Right atrium auricular region (tissue), 2 donors: ENCODE results near the gene LSMEM2. TPM values are rescaled to one million over a fixed set of nuclear protein-coding genes. Genes with fewer than 3 reads are reported as not detected.

Experiments
- DNase-seq: peaks from one replicate; pipeline ENCODE4 v3.0.0-alpha.2; 2019; ENCODE audit warnings: low spot score
- H3K27ac ChIP-seq, 2 donors: fragments of 200-600 bp; sonication (generic); 1 replicate in 1 of 2; 2 replicates in 1 of 2; pipeline ENCODE4 v1.5.1; 2016 to 2019
- H3K27me3 ChIP-seq, 2 donors: fragments of 200-600 bp; sonication (generic); one replicate each; pipeline versions ENCODE4 v1.5.1 to v1.6.0; 2017 to 2019
- H3K36me3 ChIP-seq: fragments of 200-600 bp; sonication (generic); one replicate; pipeline ENCODE4 v1.5.1; 2016
- H3K4me1 ChIP-seq, 2 donors: fragments of 200-600 bp; sonication (generic); one replicate each; pipeline versions ENCODE4 v1.5.1 to v1.6.0; 2017 to 2019
- H3K4me3 ChIP-seq, 2 donors: fragments of 200-600 bp; sonication (generic); 1 replicate in 1 of 2; 2 replicates in 1 of 2; pipeline ENCODE4 v1.5.1; 2017 to 2019; ENCODE audit warnings: mild to moderate bottlenecking in 1 of 2, moderate library complexity in 1 of 2
- H3K9me3 ChIP-seq, 2 donors: fragments of 200-600 bp; sonication (generic); one replicate each; pipeline ENCODE4 v1.5.1; 2019
- CTCF ChIP-seq, 2 donors: fragments of 200-600 bp; sonication (generic); IDR thresholded peaks; one replicate each; pipeline ENCODE4 v1.5.1; 2019; ENCODE audit warnings: antibody characterized with exemption in 2 of 2
- total RNA-seq, 2 donors: library from RNA; depleted of rRNA; stranded (reverse); fragments of >200 nt; gene quantifications; one replicate each; pipeline ENCODE4 v1.1.0, GENCODE V29; 2016

LSMEM2 gene
- total RNA-seq, 2 donors from 2014 or later, result 9.0 to 10.6 TPM

GRCh38 chr3:50333744-50334328 is 54.9 kb downstream of the LSMEM2 start:
- peak overlapping the region; percentile 99 for H3K27ac ChIP-seq
- no peaks in the 10 kb centered on the region for H3K27me3 ChIP-seq
- peaks cover 39% of the 10 kb centered on the region for H3K36me3 ChIP-seq
- peak; percentile 93 for DNase-seq
- no peaks in the 10 kb centered on the region for H3K9me3 ChIP-seq
- TF ChIP-seq CTCF (IDR thresholded peaks at IDR 0.05), result no peak
- peaks cover 0 to 65% of the 10 kb centered on the region in 2 donors for H3K4me1 ChIP-seq
- H3K4me3 ChIP-seq, result peak overlapping the region; percentile 10 to 90

GRCh38 chr3:50334339-50335075 is 55.6 kb downstream of the LSMEM2 start:
- peak overlapping the region; percentile 99 for H3K27ac ChIP-seq
- peak overlapping the region in 1 of 2 donors; percentile 90 for H3K4me3 ChIP-seq
- H3K36me3 ChIP-seq, result peaks cover 36% of the 10 kb centered on the region
- no peaks in the 10 kb centered on the region for H3K27me3 ChIP-seq
- H3K9me3 ChIP-seq, result no peaks in the 10 kb centered on the region
- H3K4me1 ChIP-seq, result peaks cover 0 to 67% of the 10 kb centered on the region in 2 donors
- no peak for TF ChIP-seq CTCF (IDR thresholded peaks at IDR 0.05)
- DNase-seq, result no peak

- H3K4me3 ChIP-seq, result peak overlapping the region; percentile 63 to 90
- TF ChIP-seq CTCF (IDR thresholded peaks at IDR 0.05), result no peak
- H3K4me1 ChIP-seq, result peaks cover 0 to 87% of the 10 kb centered on the region in 2 donors
- H3K27ac ChIP-seq, result peak overlapping the region; percentile 99
- peaks cover 15% of the 10 kb centered on the region for H3K36me3 ChIP-seq
- no peaks in the 10 kb centered on the region for H3K9me3 ChIP-seq
- no peaks in the 10 kb centered on the region for H3K27me3 ChIP-seq
- no peak for DNase-seq
Observed at GRCh38 chr3:50336452-50337174, 57.7 kb downstream of the LSMEM2 start.

- Histone ChIP-seq H3K4me1 (peaks cover 0 to 83% of the 10 kb centered on the region in 2 donors), H3K27me3 (no peaks in the 10 kb centered on the region), H3K9me3 (no peaks in the 10 kb centered on the region), H3K4me3 (peak overlapping the region; percentile 63 to 90), H3K27ac (peak overlapping the region; percentile 99), H3K36me3 (peaks cover 7% of the 10 kb centered on the region)
- DNase-seq, result peak; percentile 100
- TF ChIP-seq CTCF (IDR thresholded peaks at IDR 0.05), result no peak
Observed at GRCh38 chr3:50337175-50337861, 58.4 kb downstream of the LSMEM2 start.

Other genes starting within 250 kb of the LSMEM2 start
- gene RBM5, start 190.2 kb upstream of the LSMEM2 start, total RNA-seq, result 10 to 100 TPM; 58.7 to 75.8 TPM
- 10 to 100 TPM in 1 of 2 donors, 1 to 10 TPM in 1; 6.3 to 18.7 TPM for gene SEMA3F, start 123.8 kb upstream of the LSMEM2 start, total RNA-seq
- not detected for gene GNAT1, start 87.5 kb upstream of the LSMEM2 start, total RNA-seq
- 1 to 10 TPM; 2.4 to 7.9 TPM for gene SLC38A3, start 73.8 kb upstream of the LSMEM2 start, total RNA-seq
- gene GNAI2, start 42.9 kb upstream of the LSMEM2 start, total RNA-seq, result 100 to 1,000 TPM in 1 of 2 donors, 10 to 100 TPM in 1; 72.1 to 127 TPM
- gene SEMA3B, start 9.9 kb upstream of the LSMEM2 start, total RNA-seq, result 10 to 100 TPM; 15.4 to 20.0 TPM
- gene IFRD2, start 13.3 kb downstream of the LSMEM2 start, total RNA-seq, result 10 to 100 TPM; 51.0 to 58.5 TPM
- gene HYAL3, start 20.3 kb downstream of the LSMEM2 start, total RNA-seq, result 1 to 10 TPM in 1 of 2 donors, under 1 TPM in 1; 0.74 to 3.5 TPM
- 10 to 100 TPM in 1 of 2 donors, 1 to 10 TPM in 1; 9.0 to 10.7 TPM for gene NAA80, start 20.3 kb downstream of the LSMEM2 start, total RNA-seq
- 10 to 100 TPM; 38.1 to 40.8 TPM for gene HYAL1, start 24.5 kb downstream of the LSMEM2 start, total RNA-seq
- gene HYAL2, start 43.7 kb downstream of the LSMEM2 start, total RNA-seq, result 100 to 1,000 TPM; 129 to 198 TPM
- gene TUSC2, start 49.1 kb downstream of the LSMEM2 start, total RNA-seq, result 10 to 100 TPM; 23.4 to 29.6 TPM
- 10 to 100 TPM; 18.6 to 25.9 TPM for gene RASSF1, start 61.7 kb downstream of the LSMEM2 start, total RNA-seq
- gene ZMYND10, start 66.6 kb downstream of the LSMEM2 start, total RNA-seq, result under 1 TPM; 0.26 to 0.31 TPM
- 10 to 100 TPM; 12.5 to 20.3 TPM for gene NPRL2, start 71.7 kb downstream of the LSMEM2 start, total RNA-seq
- gene CYB561D2, start 71.8 kb downstream of the LSMEM2 start, total RNA-seq, result 10 to 100 TPM; 11.7 to 11.9 TPM
- gene TMEM115, start 80.4 kb downstream of the LSMEM2 start, total RNA-seq, result 10 to 100 TPM; 37.1 to 47.4 TPM
- gene CACNA2D2, start 224.5 kb downstream of the LSMEM2 start, total RNA-seq, result 1 to 10 TPM; 3.7 to 6.2 TPM